OCI-LY7 (cell line): ENCODE measurements around the gene PALD1.

Experiments
- CTCF ChIP-seq: fragments of 200-600 bp; sonication (generic); conservative IDR thresholded peaks from 2 replicates; pipeline ENCODE4 v1.5.1; 2014; ENCODE audit warnings: mild to moderate bottlenecking, antibody characterized with exemption, low read length, moderate library complexity, mixed read lengths
- EZH2phosphoT487 ChIP-seq: fragments of 200-600 bp; sonication (generic); IDR thresholded peaks from 2 replicates; pipeline ENCODE4 v1.6.1; 2018; ENCODE audit warnings: low read depth, borderline replicate concordance, mild to moderate bottlenecking, mixed run types, antibody characterized with exemption, low read length, moderate library complexity, mixed read lengths

- TF ChIP-seq CTCF = no peak
- TF ChIP-seq EZH2phosphoT487 = no peak
These were observed 87.3 kb downstream of the PALD1 start for GRCh38 chr10:70565556-70566514.
